ENCODE measurements around the gene SF3B4.
A peak's percentile ranks its signal among the peaks of the same experiment; 100 is the strongest.
"Not testable (repeated sequence)": the region's sequence is repeated elsewhere in the genome, so short reads cannot be mapped to it uniquely, and the experiment has no call there.

Gene SF3B4

DNA sequence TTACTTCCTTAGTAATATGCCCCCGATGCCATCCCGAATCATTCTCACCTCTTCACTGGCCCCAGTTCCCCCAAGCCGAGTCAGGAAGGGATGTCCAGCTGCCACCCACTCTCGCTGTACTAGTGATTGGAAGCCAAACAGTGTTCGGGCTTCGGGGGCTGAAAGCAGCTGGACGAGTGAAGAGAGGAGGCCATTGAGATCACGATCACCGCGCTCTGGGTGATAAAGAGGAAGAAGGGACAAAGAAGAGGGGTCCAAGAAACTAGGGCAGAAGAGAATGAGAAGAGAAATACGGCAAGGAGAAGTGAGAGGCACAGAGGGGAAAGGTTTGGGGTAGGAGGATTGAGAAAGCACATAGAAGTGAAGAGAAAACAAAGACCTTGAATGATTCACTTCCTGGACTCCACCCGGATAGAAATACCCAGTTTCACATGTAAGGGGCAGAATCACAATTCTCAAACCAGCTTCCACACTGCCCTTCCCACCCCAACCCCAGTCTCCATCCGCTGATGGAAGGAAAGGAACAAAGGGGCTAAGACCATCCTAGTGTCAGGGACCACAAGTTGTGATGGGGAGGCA is 3.7 kb upstream of the SF3B4 start:
- no peak for DNase-seq

GRCh38 chr1:149929856-149930255 is 2.3 kb upstream of the SF3B4 start:
- DNase-seq: no peak

DNA sequence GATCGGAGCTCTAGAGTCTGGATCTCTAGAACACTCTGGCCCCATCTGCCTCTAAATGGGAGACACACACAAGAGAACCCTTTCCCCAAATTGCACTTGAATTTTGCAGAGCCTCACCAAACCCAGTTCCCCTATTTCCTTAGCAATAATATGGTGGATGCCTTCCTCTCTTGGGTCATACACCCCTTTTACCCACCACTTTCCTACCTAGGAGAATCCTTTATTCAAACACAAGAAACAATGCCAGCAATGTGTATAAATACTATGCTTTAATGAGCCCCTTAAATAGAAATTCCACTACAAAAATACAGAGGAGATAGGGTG is 760 bp upstream of the SF3B4 start:
- DNase-seq: no peak

DNA sequence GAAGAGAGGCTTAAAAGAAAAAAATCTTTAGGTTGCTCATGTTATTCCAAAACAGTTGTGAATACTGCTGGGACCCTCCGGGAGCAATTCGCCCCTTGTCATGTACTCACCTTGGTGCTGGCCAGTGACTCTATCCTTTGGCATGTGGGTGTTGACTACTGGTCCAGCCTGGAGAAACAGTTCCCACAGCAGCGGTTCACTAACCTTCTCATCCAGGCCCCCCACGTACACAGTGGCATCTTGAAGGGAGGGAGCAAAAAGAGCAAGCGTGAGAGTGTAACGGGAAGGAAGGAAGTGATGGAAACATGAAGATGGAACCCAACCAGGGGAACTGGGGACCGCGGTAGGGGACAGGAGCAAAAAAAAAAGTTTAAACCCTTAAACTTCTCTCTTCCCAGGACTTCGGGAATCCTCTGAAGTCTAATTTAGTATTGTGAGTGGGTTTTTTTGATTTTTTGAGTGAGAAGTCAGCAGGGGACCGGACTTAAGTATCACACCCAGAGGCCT is 494 bp downstream of the SF3B4 start:
- no peak for DNase-seq

DNA sequence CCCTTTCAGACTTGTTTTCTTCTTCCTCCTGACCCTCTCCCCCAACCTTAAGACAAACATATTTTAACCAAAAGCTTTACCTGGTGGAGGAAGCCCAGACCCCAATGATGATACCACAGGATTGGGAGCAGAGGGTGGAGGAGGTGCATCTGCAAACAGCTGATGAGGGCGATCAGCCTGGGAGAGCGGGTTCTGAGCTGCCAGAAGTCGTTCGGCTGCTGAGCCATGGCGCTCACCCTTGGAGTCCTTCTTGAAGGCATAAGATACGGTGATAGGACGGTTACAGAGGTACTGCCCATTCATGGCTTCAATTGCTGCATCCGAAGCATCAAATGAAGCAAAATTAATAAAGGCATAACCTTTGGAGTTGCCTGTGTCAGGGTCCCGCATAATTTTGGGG is 1.3 kb downstream of the SF3B4 start:
- DNase-seq: no peak

DNA sequence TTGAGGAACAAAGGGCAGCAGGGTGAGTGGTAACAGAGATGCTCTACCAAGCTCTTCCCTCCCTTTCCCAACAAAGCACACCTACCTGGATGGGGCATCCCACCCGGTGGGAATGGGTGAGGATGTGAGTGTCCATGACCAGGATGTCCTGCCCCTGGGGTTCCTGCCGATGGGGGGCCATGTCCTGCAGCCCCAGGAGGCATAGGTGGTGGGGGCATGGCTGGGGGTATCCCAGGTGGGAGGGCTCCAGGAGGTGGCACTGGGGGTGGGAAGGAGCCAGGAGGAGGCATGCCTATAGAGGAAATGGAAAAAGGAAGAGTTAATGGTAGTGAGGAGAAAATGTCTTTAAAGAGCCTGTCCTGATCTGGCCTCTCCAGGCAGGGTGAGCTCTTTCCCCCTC is 1.9 kb downstream of the SF3B4 start:
- no peak for DNase-seq

- no peak for DNase-seq
Measured at GRCh38 chr1:149925345-149925744, 2.3 kb downstream of the SF3B4 start.

DNA sequence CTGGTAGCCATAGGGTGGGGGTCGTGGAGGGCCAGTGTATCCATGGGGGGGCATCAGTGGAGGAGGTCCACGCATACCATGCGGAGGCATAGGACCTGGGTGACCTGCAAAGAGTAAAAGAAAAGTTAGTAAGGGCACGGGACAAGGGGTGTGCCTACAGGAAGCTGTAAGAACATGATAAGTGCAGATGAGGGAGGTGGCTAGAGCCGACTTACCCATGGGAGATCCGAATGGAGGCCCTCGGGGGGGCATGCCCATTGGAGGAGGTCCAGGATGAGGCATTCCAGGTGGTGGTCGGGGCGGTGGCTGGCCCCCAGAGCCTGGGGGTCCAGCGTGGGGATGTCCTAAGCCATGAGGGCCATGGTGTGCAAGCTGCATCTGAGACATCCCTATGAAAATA is 4.0 kb downstream of the SF3B4 start:
- DNase-seq: no peak

DNA sequence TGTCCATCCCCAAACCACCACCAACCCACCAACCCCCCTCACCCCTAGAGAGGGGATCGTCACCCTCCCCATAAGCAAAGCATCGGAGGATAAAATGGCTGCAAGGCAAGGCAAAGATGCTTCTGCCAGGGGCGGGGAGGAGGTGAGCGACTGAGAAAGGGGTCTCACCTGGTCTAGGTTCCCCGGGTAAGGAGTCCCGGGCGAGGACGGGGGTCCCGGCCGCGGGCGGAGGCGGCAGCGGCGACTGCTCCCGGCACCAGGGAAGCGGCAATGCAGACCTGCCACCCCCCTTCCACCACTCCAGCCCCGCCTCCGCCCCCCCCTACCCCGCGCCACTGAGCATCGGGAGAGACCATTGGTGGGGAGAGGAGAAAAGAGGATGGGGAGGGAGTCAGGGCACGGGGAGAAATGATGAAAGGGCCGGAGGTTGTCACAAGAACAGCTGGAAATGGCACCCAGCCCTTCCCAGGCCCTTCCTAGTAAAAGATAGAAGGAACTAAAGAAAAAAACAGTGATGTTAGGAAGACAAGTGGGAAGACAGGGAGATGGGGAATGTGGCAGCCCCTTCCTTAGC is 9.9 kb downstream of the SF3B4 start, which contains the start of gene SV2A:
Gene SV2A, minus strand, starts transcription at position 274 of the 574 bp plus-strand sequence. CDS start 4,004 bp downstream, outside the sequence.
- DNase-seq: peak; percentile 66 to 71

- peak in 1 of 2 experiments; percentile 6 for DNase-seq
Measured at GRCh38 chr1:149916898-149917252, 10.7 kb downstream of the SF3B4 start.

- no peak for DNase-seq
Measured at GRCh38 chr1:149916193-149916897, 11.3 kb downstream of the SF3B4 start.

DNA sequence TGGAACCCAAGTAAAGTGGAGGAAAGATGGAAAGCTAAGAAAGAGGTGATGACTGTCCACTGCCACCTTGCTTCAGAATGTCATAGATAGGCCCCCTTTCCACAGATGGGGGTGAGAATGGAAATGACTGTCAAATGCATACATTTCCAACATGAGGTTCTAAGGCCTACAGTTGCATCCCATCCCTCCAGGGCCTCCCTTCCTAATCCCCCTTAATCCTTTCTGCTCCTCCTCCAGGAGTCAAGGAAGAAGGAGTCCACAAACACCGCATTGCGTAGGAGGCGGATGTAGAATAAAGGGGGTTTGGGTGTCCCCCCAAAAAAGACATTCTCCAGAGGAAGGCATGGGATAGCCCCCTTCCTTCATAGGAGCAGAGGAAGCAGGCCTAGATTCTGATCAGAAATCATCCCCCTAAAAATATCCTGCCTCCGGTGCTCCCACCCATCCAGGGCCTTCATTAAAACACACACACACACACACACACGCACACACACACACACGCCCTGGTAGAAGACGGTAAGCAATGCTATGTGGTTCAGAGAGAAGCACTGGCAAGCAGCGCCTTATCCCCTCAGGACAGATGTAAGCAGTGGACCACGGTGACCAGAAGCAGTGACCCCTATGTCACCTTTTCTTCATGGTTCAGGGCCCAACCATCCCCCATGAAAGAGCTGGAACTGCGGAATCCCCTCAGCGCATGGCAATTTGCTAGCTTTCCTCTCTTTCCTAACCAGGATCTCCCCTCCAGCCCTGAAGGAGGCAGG is 12.0 kb downstream of the SF3B4 start:
- peak in 1 of 2 experiments; percentile 8 for DNase-seq

- DNase-seq: no peak
Measured at GRCh38 chr1:149914545-149914944, 13.1 kb downstream of the SF3B4 start.

GRCh38 chr1:149906570-149907075 is 21.0 kb downstream of the SF3B4 start:
- no peak for DNase-seq

DNA sequence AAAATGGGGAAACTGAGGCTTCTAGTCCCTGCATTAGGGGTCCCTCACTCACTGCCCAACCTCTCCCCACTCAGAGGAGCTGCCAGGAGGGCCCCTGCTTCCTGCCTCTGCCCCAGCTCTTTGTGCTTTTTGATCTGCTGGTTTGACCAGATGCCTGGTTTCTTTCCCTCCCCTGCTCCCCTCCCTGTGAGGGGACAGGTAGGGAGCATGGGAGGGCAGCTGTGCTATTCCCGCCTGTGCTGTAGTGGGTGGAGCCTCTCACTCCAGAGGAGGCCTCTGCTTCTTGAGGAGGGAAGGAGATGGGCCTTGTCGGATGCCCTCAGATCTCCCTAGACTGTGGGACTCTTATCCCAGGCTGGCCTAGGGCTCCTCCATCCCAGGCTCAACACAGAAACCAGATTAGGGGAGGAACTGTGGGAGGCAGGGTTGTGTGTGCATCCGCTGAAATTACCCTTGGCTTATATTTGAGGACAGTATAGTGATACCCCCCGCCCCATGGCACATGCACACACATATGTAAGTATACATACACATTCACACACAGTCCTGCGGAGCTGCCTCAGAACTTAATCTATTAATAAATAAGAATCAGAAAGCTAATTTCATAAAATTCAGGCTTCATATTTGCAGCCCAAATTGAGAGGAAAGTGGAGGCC is 23.6 kb downstream of the SF3B4 start:
- no peak for DNase-seq

GRCh38 chr1:149899460-149900284 is 27.9 kb downstream of the SF3B4 start, which contains the start of gene BOLA1:
BOLA1 (plus strand) TSS chr1:149899568; CDS start chr1:149900060, 492 bp downstream.
- peak; percentile 54 to 87 for DNase-seq

DNA sequence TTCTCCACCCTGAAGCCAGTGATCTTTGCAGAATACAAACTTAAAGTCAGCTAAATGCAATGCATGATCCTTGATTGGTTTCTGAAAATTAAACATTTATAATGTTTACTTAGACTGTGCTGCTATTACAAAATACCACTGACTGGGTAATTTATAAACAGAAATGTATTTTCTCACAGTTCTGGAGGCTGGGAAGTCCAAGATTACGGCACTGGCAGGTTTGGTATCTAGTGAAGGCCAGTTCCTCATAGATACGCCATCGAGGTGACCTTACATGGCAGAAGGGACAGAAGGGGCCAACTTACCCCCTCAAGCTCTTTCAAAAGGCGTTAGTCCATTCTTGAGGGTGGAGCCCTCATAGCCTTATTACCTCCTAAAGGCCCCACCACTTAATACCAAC is 31.0 kb downstream of the SF3B4 start:
- DNase-seq: no peak

DNA sequence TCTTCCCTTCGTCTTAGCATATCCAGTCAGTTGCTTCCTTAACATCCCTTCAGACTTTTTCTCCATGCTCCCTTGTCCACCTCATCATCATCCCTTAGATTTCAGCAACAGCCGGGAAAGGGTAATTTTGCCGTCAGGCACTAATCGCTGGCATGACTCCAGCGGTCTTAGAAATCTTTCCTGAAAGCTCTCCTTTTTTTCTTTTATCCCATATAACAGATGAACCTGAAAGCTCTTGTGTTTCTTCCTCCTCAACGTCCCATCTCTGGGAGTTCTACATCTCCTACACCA is 38.7 kb downstream of the SF3B4 start:
- no peak for DNase-seq

DNA sequence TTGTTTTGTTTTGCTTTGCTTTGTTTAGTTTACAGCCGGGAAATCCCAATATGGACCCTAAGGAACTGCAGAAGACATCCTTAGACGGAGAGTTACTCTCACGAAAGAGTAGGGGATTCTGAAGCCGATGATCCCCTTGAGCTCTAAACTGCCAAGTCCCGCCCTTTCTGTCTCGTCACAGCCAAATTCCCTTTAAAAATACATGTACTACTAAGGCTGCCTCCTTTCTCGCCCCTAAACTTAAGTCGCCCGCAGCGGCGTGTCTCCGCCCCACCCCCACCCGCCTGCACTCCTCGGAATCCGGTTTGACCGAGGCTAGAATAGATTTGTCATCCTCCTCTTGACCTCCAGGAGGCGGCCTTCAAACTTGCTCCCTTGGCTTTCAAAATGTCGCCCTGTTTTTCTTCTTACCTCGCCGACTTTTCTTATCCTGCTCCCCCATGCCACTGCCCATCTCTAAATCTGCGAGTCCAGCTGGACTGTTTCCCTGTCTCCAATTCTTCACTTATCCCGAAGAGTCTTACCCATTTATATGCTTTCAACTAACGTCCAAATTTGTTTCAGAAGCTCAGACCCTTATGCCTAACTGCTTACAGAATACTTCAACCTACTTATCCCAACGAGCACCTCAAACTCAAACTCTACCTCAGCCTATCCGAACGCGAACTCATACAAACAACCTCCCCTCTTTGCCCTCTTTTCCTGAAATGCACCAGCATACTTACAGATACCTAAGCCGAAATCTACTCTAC is 39.2 kb downstream of the SF3B4 start:
- peak; percentile 79 to 88 for DNase-seq

GRCh38 chr1:149887456-149888246 is 40.0 kb downstream of the SF3B4 start:
- peak; percentile 91 to 97 for DNase-seq

GRCh38 chr1:149887196-149887455 is 40.5 kb downstream of the SF3B4 start:
- DNase-seq: not testable (repeated sequence)

Measured in NCI-H524 (cell line).